PC-3 (cell line): ENCODE measurements around the gene IRX1. TPM values are rescaled to one million over a fixed set of nuclear protein-coding genes. Genes with fewer than 3 reads are reported as not detected.

Source experiments
- ATAC-seq: fragments of 200-7000 bp; cut with Tn5 transposase; 2 replicates; pipeline ENCODE4 v1.9.1; 2020; ENCODE audit warnings: mild to moderate bottlenecking, moderate library complexity
- BruUV-seq: library from RNA; stranded (reverse); fragments of 400-500 nt; replicated peaks from 2 replicates; lab custom pipeline; 2021; lab: Mats Ljungman, UMichigan
- CTCF ChIA-PET: fragments of 300-600 bp; sonication (Branson Sonifier 250); formaldehyde crosslinking; loops from one replicate; lab custom pipeline; 2022; ENCODE audit warnings: antibody characterized with exemption; lab: Charles Lee
- POLR2A ChIA-PET: fragments of 300-600 bp; sonication (Branson Sonifier 250); formaldehyde crosslinking; loops from one replicate; lab custom pipeline; 2022; ENCODE audit warnings: antibody characterized with exemption; ENCODE audit not compliant: unreplicated experiment; lab: Charles Lee
- DNase-seq: peaks from one replicate; pipeline ENCODE4 v3.0.0-alpha.2; 2015
- H2AFZ ChIP-seq: fragments of 300-600 bp; sonication (generic); 2 replicates; pipeline ENCODE4 v1.6.0; 2016; ENCODE audit warnings: antibody characterized with exemption, low read length
- H3F3A ChIP-seq: fragments of 300-600 bp; sonication (generic); one replicate; pipeline ENCODE4 v1.6.0; 2017; ENCODE audit warnings: antibody characterized with exemption, low read length, control low read depth, mild to moderate bottlenecking; ENCODE audit not compliant: unreplicated experiment
- H3K27ac ChIP-seq: fragments of 300-600 bp; sonication (generic); 2 replicates; pipeline ENCODE4 v1.5.1; 2016; ENCODE audit warnings: mild to moderate bottlenecking, low read length
- H3K27me3 ChIP-seq: fragments of 300-600 bp; sonication (generic); 2 replicates; pipeline ENCODE4 v1.6.1; 2016; ENCODE audit warnings: low read length, mixed read lengths
- H3K36me3 ChIP-seq: fragments of 300-600 bp; sonication (generic); 2 replicates; pipeline ENCODE4 v1.6.1; 2016; ENCODE audit warnings: low read depth, mixed run types, low read length, mixed read lengths
- H3K4me1 ChIP-seq: fragments of 300-600 bp; sonication (generic); 2 replicates; pipeline ENCODE4 v1.5.1; 2016; ENCODE audit warnings: low read length; ENCODE audit not compliant: insufficient read depth
- H3K4me2 ChIP-seq: fragments of 300-600 bp; sonication (generic); 2 replicates; pipeline ENCODE4 v1.6.0; 2016; ENCODE audit warnings: low read length
- H3K4me3 ChIP-seq: fragments of 300-600 bp; sonication (generic); 2 replicates; pipeline ENCODE4 v1.5.1; 2016; ENCODE audit warnings: mild to moderate bottlenecking, low read length, mixed read lengths
- H3K79me2 ChIP-seq: fragments of 300-600 bp; sonication (generic); 2 replicates; pipeline ENCODE4 v1.6.1; 2017; ENCODE audit warnings: low read length, mixed read lengths
- H3K9ac ChIP-seq: fragments of 300-600 bp; sonication (generic); 2 replicates; pipeline ENCODE4 v1.6.0; 2016; ENCODE audit warnings: mild to moderate bottlenecking, low read length
- H3K9me2 ChIP-seq: fragments of 300-600 bp; sonication (generic); replicated peaks from 2 replicates; pipeline ENCODE4 v1.6.1; 2016; ENCODE audit warnings: mixed run types, low read length, mixed read lengths
- H3K9me3 ChIP-seq: fragments of 300-600 bp; sonication (generic); 2 replicates; pipeline ENCODE4 v1.6.1; 2016; ENCODE audit warnings: low read length, mixed read lengths
- H4K20me1 ChIP-seq: fragments of 300-600 bp; sonication (generic); 2 replicates; pipeline ENCODE4 v1.6.1; 2016; ENCODE audit warnings: low read length, mixed read lengths
- EZH2 ChIP-seq: fragments of 300-600 bp; sonication (generic); IDR thresholded peaks from one replicate; pipeline ENCODE4 v1.6.1; 2017; ENCODE audit warnings: antibody characterized with exemption, mild to moderate bottlenecking, low read length; ENCODE audit not compliant: unreplicated experiment
- EZH2phosphoT487 ChIP-seq: fragments of 300-600 bp; sonication (generic); IDR thresholded peaks from 2 replicates; pipeline ENCODE4 v1.6.1; 2018; ENCODE audit warnings: mild to moderate bottlenecking, antibody characterized with exemption, low read length, borderline replicate concordance
- intact Hi-C: fragments of 100-400 bp; cut with micrococcal nuclease; formaldehyde crosslinking; loops from 2 replicates; pipeline ENCODE4 v1.9.0; 2023
- total RNA-seq: library from RNA; depleted of rRNA; stranded (reverse); fragments of >200 nt; gene quantifications from 2 replicates; pipeline ENCODE4 v1.2.3, GENCODE V29; 2014
- TF ChIP-seq, protein P1 (sequence below): fragments of 300-600 bp; sonication (generic); conservative IDR thresholded peaks from 2 replicates; pipeline ENCODE4 v1.5.1; 2017; ENCODE audit warnings: antibody characterized with exemption, low read depth, mild to moderate bottlenecking, low read length

Gene IRX1
- total RNA-seq, 1 experiment from 2014 or later = not detected

DNA sequence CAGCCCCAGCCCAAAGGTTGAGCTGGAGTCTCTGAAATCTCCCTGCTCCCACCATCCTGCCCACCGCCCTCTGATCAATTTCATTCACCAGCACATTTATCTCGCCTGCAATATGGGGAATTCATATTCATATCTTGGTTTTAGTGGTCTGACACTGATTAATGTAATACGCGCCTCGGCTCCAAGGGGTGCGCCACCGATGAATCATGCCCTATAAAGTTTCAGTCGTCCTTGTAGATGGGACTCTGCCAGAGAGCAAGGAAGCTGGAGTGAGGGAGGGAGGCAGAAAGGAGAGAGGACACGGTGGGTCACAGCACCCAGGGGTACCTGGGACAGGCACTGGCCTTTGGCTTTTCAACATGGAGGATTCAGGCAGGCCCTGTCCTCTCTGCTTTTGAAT, 8.9 kb downstream of the IRX1 start:
- Histone ChIP-seq H4K20me1 (no peaks in the 10 kb centered on the region), H3K36me3 (no peaks in the 10 kb centered on the region), H3K27ac (no peak overlapping the region), H3K79me2 (no peaks in the 10 kb centered on the region), H3K9me3 (0 out of 2 replicates have a peak, but pooled peaks cover 12% of the 10 kb centered on the region), H3K27me3 (no peaks in the 10 kb centered on the region), H3K4me3 (no peak overlapping the region), H3K4me1 (no peaks in the 10 kb centered on the region), H3K4me2 (no peak overlapping the region), H3F3A (no peaks in the 10 kb centered on the region), H2AFZ (no peak overlapping the region), H3K9ac (no peak overlapping the region), H3K9me2 (no peaks in the 10 kb centered on the region)
- no peak for TF ChIP-seq EZH2
- TF ChIP-seq, protein P1, sequence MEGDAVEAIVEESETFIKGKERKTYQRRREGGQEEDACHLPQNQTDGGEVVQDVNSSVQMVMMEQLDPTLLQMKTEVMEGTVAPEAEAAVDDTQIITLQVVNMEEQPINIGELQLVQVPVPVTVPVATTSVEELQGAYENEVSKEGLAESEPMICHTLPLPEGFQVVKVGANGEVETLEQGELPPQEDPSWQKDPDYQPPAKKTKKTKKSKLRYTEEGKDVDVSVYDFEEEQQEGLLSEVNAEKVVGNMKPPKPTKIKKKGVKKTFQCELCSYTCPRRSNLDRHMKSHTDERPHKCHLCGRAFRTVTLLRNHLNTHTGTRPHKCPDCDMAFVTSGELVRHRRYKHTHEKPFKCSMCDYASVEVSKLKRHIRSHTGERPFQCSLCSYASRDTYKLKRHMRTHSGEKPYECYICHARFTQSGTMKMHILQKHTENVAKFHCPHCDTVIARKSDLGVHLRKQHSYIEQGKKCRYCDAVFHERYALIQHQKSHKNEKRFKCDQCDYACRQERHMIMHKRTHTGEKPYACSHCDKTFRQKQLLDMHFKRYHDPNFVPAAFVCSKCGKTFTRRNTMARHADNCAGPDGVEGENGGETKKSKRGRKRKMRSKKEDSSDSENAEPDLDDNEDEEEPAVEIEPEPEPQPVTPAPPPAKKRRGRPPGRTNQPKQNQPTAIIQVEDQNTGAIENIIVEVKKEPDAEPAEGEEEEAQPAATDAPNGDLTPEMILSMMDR = no peak
- TF ChIP-seq EZH2phosphoT487 = no peak
- DNase-seq = no peak
- POLR2A ChIA-PET = no interaction called here
- no peak for ATAC-seq
- CTCF ChIA-PET = no interaction called here
- no TSS peak for BruUV-seq
- intact Hi-C loops = no loop called here

DNA sequence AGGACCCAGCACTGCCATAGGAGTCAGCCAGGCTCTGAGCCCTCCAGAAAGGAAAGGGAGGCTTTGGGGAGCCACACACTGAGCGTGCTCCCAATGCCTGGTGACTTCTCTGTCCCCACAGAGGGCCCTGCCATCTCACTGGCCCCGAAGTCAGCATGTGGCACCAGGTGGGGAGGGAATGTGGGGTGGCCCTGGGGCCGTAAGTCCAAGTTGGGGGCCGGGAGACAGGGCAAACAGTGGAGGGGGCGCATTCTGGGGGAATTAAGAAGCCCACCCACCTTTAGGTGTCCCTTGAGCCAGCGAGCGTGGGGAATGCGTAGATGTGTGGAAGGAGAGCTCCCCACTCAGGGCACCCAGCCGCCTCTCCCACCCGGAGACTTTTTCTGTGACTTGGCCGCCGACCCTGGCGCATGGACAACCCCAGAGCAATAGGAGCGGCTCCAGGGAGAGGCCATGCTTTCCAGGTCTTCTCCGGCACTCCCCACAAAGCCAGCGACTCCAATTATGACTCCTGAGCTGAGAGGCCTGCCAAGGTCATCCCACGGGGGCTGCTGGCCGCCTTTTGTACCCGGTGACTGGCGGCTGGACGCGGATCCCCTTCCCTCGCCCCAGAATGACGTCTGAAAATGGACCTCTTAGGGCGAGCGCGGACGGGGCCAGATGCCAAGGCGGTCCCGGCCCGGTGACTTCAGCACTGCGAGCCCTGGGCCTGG, 9.8 kb downstream of the IRX1 start:
- H3K4me1 ChIP-seq = no peaks in the 10 kb centered on the region
- H2AFZ ChIP-seq = no peak overlapping the region
- H3F3A ChIP-seq = no peaks in the 10 kb centered on the region
- no peaks in the 10 kb centered on the region for H3K36me3 ChIP-seq
- TF ChIP-seq, protein P1 = no peak
- TF ChIP-seq EZH2phosphoT487 (no peak), EZH2 (no peak)
- H3K9ac ChIP-seq = no peak overlapping the region
- no peak overlapping the region for H3K27ac ChIP-seq
- no peaks in the 10 kb centered on the region for H4K20me1 ChIP-seq
- no peak overlapping the region for H3K4me2 ChIP-seq
- H3K4me3 ChIP-seq = no peak overlapping the region
- no TSS peak for BruUV-seq
- H3K9me3 ChIP-seq = 0 out of 2 replicates have a peak, but pooled peaks cover 15% of the 10 kb centered on the region
- ATAC-seq (no peak), DNase-seq (no peak)
- no peaks in the 10 kb centered on the region for H3K79me2 ChIP-seq
- no peaks in the 10 kb centered on the region for H3K27me3 ChIP-seq
- CTCF ChIA-PET = no interaction called here
- POLR2A ChIA-PET = no interaction called here
- no peaks in the 10 kb centered on the region for H3K9me2 ChIP-seq
- intact Hi-C loops = no loop called here

GRCh38 chr5:3606121-3606831, 10.6 kb downstream of the IRX1 start:
- no TSS peak for BruUV-seq
- no peaks in the 10 kb centered on the region for H3K9me2 ChIP-seq
- POLR2A ChIA-PET = no interaction called here
- no peaks in the 10 kb centered on the region for H3K36me3 ChIP-seq
- CTCF ChIA-PET = no interaction called here
- DNase-seq = no peak
- ATAC-seq = no peak
- no peak overlapping the region for H3K4me3 ChIP-seq
- TF ChIP-seq EZH2phosphoT487 (no peak), EZH2 (no peak)
- TF ChIP-seq, protein P1 = no peak
- H3F3A ChIP-seq = no peaks in the 10 kb centered on the region
- H3K9me3 ChIP-seq = 0 out of 2 replicates have a peak, but pooled peaks cover 15% of the 10 kb centered on the region
- H3K27me3 ChIP-seq = no peaks in the 10 kb centered on the region
- no peak overlapping the region for H3K9ac ChIP-seq
- H2AFZ ChIP-seq = no peak overlapping the region
- H3K27ac ChIP-seq = no peak overlapping the region
- no peak overlapping the region for H3K4me2 ChIP-seq
- intact Hi-C loops = no loop called here
- H4K20me1 ChIP-seq = no peaks in the 10 kb centered on the region
- no peaks in the 10 kb centered on the region for H3K4me1 ChIP-seq
- no peaks in the 10 kb centered on the region for H3K79me2 ChIP-seq
